OCI-LY3 (cell line): ENCODE results near the gene PODNL1.

Experiments
- EZH2phosphoT487 ChIP-seq: fragments of 200-600 bp; shearing (Covaris generic); IDR thresholded peaks from 2 replicates; pipeline ENCODE4 v1.6.1; 2018; ENCODE audit warnings: antibody characterized with exemption, mixed run types, low read depth
- TF ChIP-seq, protein P1 (sequence below): fragments of 200-600, 300-600 bp; sonication (generic); IDR thresholded peaks from 2 replicates; pipeline ENCODE4 v1.5.1; 2014; ENCODE audit warnings: antibody characterized with exemption, low read length, low read depth

DNA sequence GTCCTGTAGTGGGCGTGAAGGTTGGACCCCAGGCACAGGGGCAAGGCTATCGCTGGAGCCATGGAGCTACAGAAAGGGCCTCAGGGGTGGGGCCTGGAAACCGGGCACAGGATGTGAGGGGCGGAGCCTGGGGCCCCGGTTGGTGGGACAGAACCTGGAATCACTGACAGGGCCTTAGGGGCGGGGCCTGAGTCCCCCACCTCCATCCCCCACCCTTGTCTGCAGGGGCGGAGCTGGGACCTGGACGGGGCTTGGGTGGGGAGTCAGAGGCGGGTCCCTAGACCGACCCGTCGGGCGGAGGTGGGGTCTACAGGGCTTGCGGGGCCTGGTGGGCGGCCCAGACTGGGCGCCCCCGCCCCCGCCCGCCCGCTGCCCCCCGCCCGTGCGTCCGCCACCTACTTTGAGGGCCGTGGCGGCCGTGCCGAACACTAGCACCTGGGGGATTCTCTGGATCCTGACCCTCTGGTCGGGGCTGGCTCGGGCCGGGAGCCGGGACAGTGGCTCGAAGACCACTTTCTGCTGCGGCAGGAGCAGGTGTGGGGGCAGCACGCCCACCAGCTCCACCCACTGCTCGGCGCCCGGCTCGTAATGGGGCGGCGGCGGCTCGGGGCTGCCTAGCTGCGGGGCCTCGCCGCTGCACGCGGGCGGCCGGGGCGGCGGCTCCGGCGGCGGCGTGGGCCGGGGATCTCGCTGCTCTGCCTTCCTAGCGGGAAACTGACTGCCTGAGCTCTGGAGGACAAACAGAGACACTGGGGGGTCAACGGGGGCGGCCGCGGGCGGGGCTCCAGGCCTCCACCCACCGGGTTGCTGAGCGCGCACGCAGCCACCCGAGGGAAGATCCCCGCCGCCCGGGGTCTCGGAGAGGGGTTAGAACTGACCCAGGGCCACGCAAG is 40.4 kb upstream of the PODNL1 start:
- TF ChIP-seq, protein P1, sequence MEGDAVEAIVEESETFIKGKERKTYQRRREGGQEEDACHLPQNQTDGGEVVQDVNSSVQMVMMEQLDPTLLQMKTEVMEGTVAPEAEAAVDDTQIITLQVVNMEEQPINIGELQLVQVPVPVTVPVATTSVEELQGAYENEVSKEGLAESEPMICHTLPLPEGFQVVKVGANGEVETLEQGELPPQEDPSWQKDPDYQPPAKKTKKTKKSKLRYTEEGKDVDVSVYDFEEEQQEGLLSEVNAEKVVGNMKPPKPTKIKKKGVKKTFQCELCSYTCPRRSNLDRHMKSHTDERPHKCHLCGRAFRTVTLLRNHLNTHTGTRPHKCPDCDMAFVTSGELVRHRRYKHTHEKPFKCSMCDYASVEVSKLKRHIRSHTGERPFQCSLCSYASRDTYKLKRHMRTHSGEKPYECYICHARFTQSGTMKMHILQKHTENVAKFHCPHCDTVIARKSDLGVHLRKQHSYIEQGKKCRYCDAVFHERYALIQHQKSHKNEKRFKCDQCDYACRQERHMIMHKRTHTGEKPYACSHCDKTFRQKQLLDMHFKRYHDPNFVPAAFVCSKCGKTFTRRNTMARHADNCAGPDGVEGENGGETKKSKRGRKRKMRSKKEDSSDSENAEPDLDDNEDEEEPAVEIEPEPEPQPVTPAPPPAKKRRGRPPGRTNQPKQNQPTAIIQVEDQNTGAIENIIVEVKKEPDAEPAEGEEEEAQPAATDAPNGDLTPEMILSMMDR = no peak
- no peak for TF ChIP-seq EZH2phosphoT487
